Measurements from ENCODE around the gene AIG1. TPM values are rescaled to one million over a fixed set of nuclear protein-coding genes. Genes with fewer than 3 reads are reported as not detected.

Gene AIG1
- total RNA-seq, 3 donors from 2014 or later = 18.5 to 21.5 (median 21.0) TPM

DNA sequence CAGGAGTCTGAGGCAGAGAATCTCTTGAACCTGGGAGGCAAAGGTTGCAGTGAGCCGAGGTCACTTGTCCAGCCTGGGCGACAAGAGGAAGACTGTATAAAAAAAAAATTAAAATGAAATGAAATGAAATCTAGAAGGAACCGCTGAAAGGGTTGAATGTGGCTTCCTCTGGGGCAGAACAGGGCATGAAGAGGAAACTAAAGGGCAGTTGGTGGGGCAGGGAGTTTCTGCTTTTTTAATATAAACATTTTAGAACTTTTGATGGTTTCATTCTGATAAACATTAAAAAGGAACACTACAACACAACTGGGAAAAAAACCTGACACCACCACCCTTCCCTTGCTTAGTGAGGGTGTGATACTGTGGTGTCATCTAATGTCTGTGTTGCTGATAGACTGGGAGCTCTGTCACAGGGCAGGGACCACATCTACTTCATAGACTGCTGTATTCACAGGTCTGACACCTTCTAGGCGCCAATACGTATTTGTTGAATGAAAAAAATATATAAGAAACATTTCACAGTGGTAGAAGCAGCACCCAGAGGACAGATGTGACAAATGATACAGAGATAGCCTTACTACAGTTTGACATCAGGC, 260.9 kb downstream of the AIG1 start:
- TF ChIP-seq, protein P1, sequence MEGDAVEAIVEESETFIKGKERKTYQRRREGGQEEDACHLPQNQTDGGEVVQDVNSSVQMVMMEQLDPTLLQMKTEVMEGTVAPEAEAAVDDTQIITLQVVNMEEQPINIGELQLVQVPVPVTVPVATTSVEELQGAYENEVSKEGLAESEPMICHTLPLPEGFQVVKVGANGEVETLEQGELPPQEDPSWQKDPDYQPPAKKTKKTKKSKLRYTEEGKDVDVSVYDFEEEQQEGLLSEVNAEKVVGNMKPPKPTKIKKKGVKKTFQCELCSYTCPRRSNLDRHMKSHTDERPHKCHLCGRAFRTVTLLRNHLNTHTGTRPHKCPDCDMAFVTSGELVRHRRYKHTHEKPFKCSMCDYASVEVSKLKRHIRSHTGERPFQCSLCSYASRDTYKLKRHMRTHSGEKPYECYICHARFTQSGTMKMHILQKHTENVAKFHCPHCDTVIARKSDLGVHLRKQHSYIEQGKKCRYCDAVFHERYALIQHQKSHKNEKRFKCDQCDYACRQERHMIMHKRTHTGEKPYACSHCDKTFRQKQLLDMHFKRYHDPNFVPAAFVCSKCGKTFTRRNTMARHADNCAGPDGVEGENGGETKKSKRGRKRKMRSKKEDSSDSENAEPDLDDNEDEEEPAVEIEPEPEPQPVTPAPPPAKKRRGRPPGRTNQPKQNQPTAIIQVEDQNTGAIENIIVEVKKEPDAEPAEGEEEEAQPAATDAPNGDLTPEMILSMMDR (IDR thresholded peaks at IDR 0.05) = no peak
- DNase-seq = no peak
- intact Hi-C loops (cut with DNase I, micrococcal nuclease) = no loop called here

DNA sequence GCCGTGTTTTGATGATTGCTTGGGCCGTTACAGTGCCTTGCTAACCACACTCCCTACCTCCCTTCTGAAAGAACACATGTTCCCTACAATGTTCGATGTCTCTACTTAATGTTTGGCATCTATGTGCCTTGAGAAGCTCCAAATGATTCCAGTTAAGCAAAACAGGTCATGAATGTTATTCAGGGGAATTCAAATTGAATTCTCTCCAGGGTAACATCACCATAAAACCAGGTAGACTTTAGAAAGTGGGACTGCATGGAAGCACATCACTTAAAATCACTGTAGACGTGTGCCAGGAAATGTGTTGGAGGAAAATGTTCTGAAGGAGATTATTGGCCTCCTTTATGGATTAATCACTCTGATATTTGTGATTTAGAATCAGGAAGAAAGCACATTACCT, 261.7 kb downstream of the AIG1 start:
- no peaks in the 10 kb centered on the region for H3K9me3 ChIP-seq
- intact Hi-C loops (cut with DNase I, micrococcal nuclease) = no loop called here
- ATAC-seq (no peak), DNase-seq (no peak)
- H3K4me3 ChIP-seq = no peak overlapping the region
- H3K4me1 ChIP-seq (ENCODE audit: low read depth) = no peaks in the 10 kb centered on the region
- H3K36me3 ChIP-seq (ENCODE audit: low read depth) = no peaks in the 10 kb centered on the region
- TF ChIP-seq, protein P1 (IDR thresholded peaks at IDR 0.05) = no peak

More for the DNA sequence above, 260.9 kb downstream of the AIG1 start:
- ATAC-seq = no peak
- no peaks in the 10 kb centered on the region for H3K4me1 ChIP-seq (ENCODE audit: low read depth)
- H3K4me3 ChIP-seq = no peak overlapping the region
- no peaks in the 10 kb centered on the region for H3K36me3 ChIP-seq (ENCODE audit: low read depth)
- peaks cover 5% of the 10 kb centered on the region for H3K9me3 ChIP-seq

DNA sequence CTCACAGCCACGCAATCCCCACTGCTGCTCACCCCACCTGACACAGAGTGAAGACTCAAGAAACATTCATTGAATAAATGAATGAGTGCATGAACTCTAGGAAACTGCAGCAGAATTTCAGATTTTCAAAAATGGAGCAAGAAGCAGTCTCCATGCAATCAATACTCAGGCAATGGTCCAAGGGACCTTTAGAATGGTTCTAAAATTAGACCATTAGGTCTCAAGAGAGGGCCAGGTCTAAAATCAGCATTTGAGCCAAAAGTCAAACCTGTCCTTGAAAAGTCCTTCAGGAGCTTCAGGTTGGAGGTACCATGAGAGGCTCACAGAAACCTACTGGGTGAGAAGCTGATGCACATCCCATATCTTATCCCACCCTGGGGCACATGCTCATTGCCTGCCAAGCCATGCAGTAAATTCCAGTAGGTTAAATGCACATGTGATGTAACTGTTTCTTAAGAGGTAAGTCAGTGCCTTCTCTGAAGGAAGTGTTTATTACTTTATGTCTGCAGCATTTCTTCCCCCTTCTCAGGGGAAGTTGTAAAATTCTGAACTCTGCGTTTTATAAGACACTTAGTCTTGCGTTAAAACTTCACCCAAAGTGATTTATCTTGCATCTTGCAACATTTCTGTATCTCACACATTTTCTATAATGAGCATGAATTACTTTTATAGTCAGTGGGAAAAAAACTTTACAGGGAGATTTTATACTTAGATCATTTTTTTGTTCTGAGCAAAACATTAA, 263.2 kb downstream of the AIG1 start:
- DNase-seq = no peak
- H3K4me3 ChIP-seq = no peak overlapping the region
- intact Hi-C loops (cut with DNase I, micrococcal nuclease) = no loop called here
- H3K4me1 ChIP-seq (ENCODE audit: low read depth) = no peaks in the 10 kb centered on the region
- TF ChIP-seq, protein P1 (IDR thresholded peaks at IDR 0.05) = no peak
- peak; percentile 74 for ATAC-seq
- no peaks in the 10 kb centered on the region for H3K36me3 ChIP-seq (ENCODE audit: low read depth)
- H3K9me3 ChIP-seq = no peaks in the 10 kb centered on the region

DNA sequence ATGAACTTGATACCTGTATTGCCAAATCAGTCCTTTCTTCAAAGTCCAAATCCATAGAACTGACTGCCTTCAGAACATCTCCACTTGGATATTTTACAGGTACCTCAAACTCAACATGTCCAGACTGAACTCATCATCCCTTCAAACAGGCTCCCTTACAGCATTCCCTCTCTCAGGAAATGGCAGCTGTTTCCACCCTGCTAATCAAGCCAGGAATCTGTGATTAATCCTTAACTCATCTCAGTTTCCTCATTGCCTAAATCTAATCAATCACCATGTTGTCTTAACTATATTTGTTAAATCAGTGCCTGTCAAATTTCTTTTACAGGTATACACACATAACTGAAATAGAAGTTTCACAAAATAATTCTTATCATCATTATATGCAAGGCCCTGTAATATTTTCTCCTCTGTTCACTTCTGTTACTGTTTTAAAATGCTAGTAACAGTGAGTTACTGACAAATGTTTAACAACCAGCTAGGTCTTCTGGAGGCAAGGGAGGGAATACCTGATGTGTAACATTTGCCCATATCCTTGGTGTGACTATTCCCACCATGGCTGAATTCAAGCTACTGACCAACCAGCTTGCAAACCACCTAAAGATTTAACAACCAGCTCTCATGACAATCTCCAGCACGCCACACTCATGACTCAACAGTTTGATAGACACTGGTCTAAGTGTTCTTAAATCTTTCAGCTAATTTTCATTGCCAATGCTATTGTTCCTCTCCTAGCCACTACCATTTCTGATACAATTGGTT, 264.9 kb downstream of the AIG1 start:
- H3K9me3 ChIP-seq = no peaks in the 10 kb centered on the region
- TF ChIP-seq, protein P1 (IDR thresholded peaks at IDR 0.05) = no peak
- no peaks in the 10 kb centered on the region for H3K4me1 ChIP-seq (ENCODE audit: low read depth)
- H3K4me3 ChIP-seq = no peak overlapping the region
- DNase-seq (no peak), ATAC-seq (no peak)
- intact Hi-C loops (cut with DNase I, micrococcal nuclease) = no loop called here
- no peaks in the 10 kb centered on the region for H3K36me3 ChIP-seq (ENCODE audit: low read depth)

DNA sequence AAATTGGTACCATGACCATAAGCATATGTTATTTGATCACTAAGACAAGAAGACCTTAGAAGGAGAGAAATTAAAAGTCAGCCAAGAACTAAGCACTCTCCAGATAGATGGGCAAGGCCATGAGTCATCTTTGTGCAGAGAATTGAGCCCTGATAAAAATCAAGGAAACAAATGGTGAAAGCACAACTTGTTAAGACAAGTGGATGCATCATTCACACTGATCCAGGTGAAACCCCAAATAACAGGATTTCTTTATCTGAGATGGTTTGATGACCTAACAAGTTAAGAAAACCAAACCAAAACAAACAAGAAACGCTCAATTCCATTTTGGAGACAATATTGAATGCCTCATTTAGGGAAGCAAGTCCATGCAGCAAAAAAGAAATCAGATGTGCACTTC, 268.2 kb downstream of the AIG1 start:
- Histone ChIP-seq H3K9me3 (no peaks in the 10 kb centered on the region), H3K4me1 (ENCODE audit: low read depth) (no peaks in the 10 kb centered on the region), H3K36me3 (ENCODE audit: low read depth) (no peaks in the 10 kb centered on the region), H3K4me3 (no peak overlapping the region)
- TF ChIP-seq, protein P1 (IDR thresholded peaks at IDR 0.05) = no peak
- ATAC-seq (no peak), DNase-seq (no peak)
- intact Hi-C loops (cut with DNase I, micrococcal nuclease) = no loop called here
